Psoas muscle (tissue), 8 donors: ENCODE results near the gene CEP85L. TPM values are rescaled to one million over a fixed set of nuclear protein-coding genes. Genes with fewer than 3 reads are reported as not detected.

Source experiments
- ATAC-seq, 4 donors: fragments of 200-7000 bp; cut with Tn5 transposase; one replicate each; pipeline ENCODE4 v1.9.1; 2020; ENCODE audit warnings: moderate library complexity in 3 of 4, mild to moderate bottlenecking in 2 of 4
- DNase-seq, 2 donors: peaks; one replicate each; pipeline ENCODE4 v3.0.0-alpha.2; 2020
- H3K27ac ChIP-seq: fragments of 200-600 bp; one replicate; pipeline ENCODE4 v1.8.0; 2022
- H3K27me3 ChIP-seq, 3 donors: fragments of 200-600 bp in 1 of 3; one replicate each; pipeline versions ENCODE4 v1.6.1 to v1.8.0; 2013 to 2022; ENCODE audit warnings: low read length in 2 of 3, mild to moderate bottlenecking in 2 of 3, moderate library complexity in 1 of 3; ENCODE audit not compliant: insufficient read depth in 3 of 3
- H3K36me3 ChIP-seq, 2 donors: fragments of 200-600 bp in 1 of 2; one replicate each; pipeline versions ENCODE4 v1.6.1 to v1.8.0; 2013 to 2022; ENCODE audit warnings: low read depth in 1 of 2, mild to moderate bottlenecking in 1 of 2, moderate library complexity in 1 of 2; ENCODE audit not compliant: insufficient read depth in 1 of 2
- H3K4me1 ChIP-seq: fragments of 200-600 bp; one replicate; pipeline ENCODE4 v1.8.0; 2022
- H3K4me3 ChIP-seq: fragments of 200-600 bp; one replicate; pipeline ENCODE4 v1.8.0; 2022; ENCODE audit warnings: mild to moderate bottlenecking
- H3K9me3 ChIP-seq: fragments of 200-600 bp; one replicate; pipeline ENCODE4 v1.8.0; 2022
- CTCF ChIP-seq: fragments of 200-600 bp; IDR thresholded peaks from one replicate; pipeline ENCODE4 v1.8.0; 2022; ENCODE audit warnings: antibody characterized with exemption
- WGBS, 3 donors: extraction: QIAGEN DNeasy Blood & Tissue Kit; methylation state at CpG; one replicate each; pipeline versions ENCODE4 v1.1.6 to v1.1.7; 2013; 5-methylcytosine and 5-hydroxymethylcytosine counted together
- intact Hi-C, 2 donors: fragments of 100-400 bp; cut with DNase I; formaldehyde crosslinking; loops; one replicate each; pipeline versions ENCODE4 v1.11.0 to v1.14.2; 2022
- polyA plus RNA-seq, 3 donors: library from polyadenylated mRNA; stranded (reverse); fragments of 200-250 nt; gene quantifications; one replicate each; pipeline ENCODE4 v1.2.3, GENCODE V29; 2013
- total RNA-seq, 4 donors: library from RNA; stranded (reverse); fragmentation: NEBNext Ultra II Directional in 2 of 4; extraction: Animal tissue kit (Norgen Biotek cat#: 25700) in 2 of 4; gene quantifications; one replicate each; pipeline versions ENCODE4 v1.2.1 to v1.2.4, GENCODE V29; 2021 to 2023
- donor health status: healthy with polysubstance abuse.
- donor health status: DM: no; HTN: no; CAD: no; lungs with moderate emphysema.
- donor health status: Bipolar disorder and iron deficiency.
- donor health status: healthy.
- donor health status: DM: yes; HTN: yes; CAD: no.
- donor health status: DM: no; HTN: no; CAD: no.
- donor health status: DM: no; HTN: no; CAD: no.
- donor health status: DM: yes; HTN: yes; CAD: no.

Gene CEP85L
- total and polyA plus RNA-seq, 7 donors: 2.3 to 25.1 (median 18.9) TPM

GRCh38 chr6:118524686-118525085 is 126.7 kb downstream of the CEP85L start:
- no peak overlapping the region for H3K4me3 ChIP-seq
- ATAC-seq (no peak), DNase-seq (no peak)
- H3K36me3 ChIP-seq: peaks cover 0 to 15% of the 10 kb centered on the region in 2 donors
- peaks cover 44% of the 10 kb centered on the region for H3K4me1 ChIP-seq
- no peak for TF ChIP-seq CTCF
- 74 to 80% (median 76%) methylated on average over 2 of the region's 2 CpGs for WGBS, 3 donors
- intact Hi-C loops: no loop called here
- H3K27ac ChIP-seq: no peak overlapping the region
- no peaks in the 10 kb centered on the region for H3K9me3 ChIP-seq
- no peaks in the 10 kb centered on the region for H3K27me3 ChIP-seq

GRCh38 chr6:118523216-118523615 is 128.2 kb downstream of the CEP85L start:
- no peak overlapping the region for H3K27ac ChIP-seq
- H3K27me3 ChIP-seq: no peaks in the 10 kb centered on the region
- 90 to 94% (median 93%) methylated on average over 5 of the region's 5 CpGs for WGBS, 3 donors
- H3K36me3 ChIP-seq: peaks cover 0 to 15% of the 10 kb centered on the region in 2 donors
- H3K9me3 ChIP-seq: no peaks in the 10 kb centered on the region
- intact Hi-C loops: no loop called here
- peaks cover 29% of the 10 kb centered on the region for H3K4me1 ChIP-seq
- H3K4me3 ChIP-seq: no peak overlapping the region
- ATAC-seq: no peak
- no peak for TF ChIP-seq CTCF
- no peak for DNase-seq

- Histone ChIP-seq H3K4me1 (peaks cover 21% of the 10 kb centered on the region), H3K9me3 (no peaks in the 10 kb centered on the region), H3K4me3 (no peak overlapping the region), H3K27me3 (no peaks in the 10 kb centered on the region), H3K27ac (peak overlapping the region; percentile 54), H3K36me3 (peaks cover 0 to 15% of the 10 kb centered on the region in 2 donors)
- DNase-seq (no peak), ATAC-seq (peak in 3 of 4 donors; percentile 52 to 73 (median 71))
- WGBS, 3 donors: 68 to 81% (median 68%) methylated on average over 4 of the region's 4 CpGs
- TF ChIP-seq CTCF: no peak
- intact Hi-C loops: no loop called here
Measured at GRCh38 chr6:118522422-118522821, 129.0 kb downstream of the CEP85L start.

- Histone ChIP-seq H3K36me3 (no peaks in the 10 kb centered on the region), H3K4me3 (no peak overlapping the region)
- WGBS, 3 donors: 22 to 25% (median 24%) methylated on average over 3 of the region's 3 CpGs
Measured at GRCh38 chr6:118514689-118515088, 136.7 kb downstream of the CEP85L start.

More at GRCh38 chr6:118514689-118515088, 136.7 kb downstream of the CEP85L start:
- Histone ChIP-seq H3K4me1 (peaks cover 36% of the 10 kb centered on the region), H3K27ac (peak overlapping the region; percentile 78), H3K27me3 (no peaks in the 10 kb centered on the region), H3K9me3 (no peaks in the 10 kb centered on the region)
- intact Hi-C loops: loop anchor here in 1 of 2 donors (5.0 kb wide), 1 partner anchor 38 kb away; no protein-coding TSS in a partner anchor
- DNase-seq: peak; percentile 18 to 70
- no peak for TF ChIP-seq CTCF
- peak; percentile 93 to 100 (median 100) for ATAC-seq
